HG03064 (cell line): Measurements from ENCODE around the gene HAUS7.
"Not testable (repeated sequence)": the region's sequence is repeated elsewhere in the genome, so short reads cannot be mapped to it uniquely, and the experiment has no call there.

Experiments
- ATAC-seq: cut with Tn5 transposase; IDR thresholded peaks from one replicate; pipeline ENCODE4 v1.9.1; 2021; ENCODE audit warnings: low read depth; ENCODE audit not compliant: unreplicated experiment

Gene HAUS7

GRCh38 chrX:153411255-153411987 lies 59.0 kb downstream of the HAUS7 start, which contains the start of gene ZFP92:
Gene ZFP92, plus strand, starts transcription at chrX:153411472. Its CDS starts 6,851 bp downstream, at chrX:153418323.
- ATAC-seq, result no peak

- ATAC-seq, result no peak
Measured at GRCh38 chrX:153410888-153411254, 59.5 kb downstream of the HAUS7 start.

GRCh38 chrX:153410373-153410772 lies 60.0 kb downstream of the HAUS7 start:
- ATAC-seq, result no peak

- ATAC-seq, result no peak
Measured at GRCh38 chrX:153409414-153410101, 60.8 kb downstream of the HAUS7 start.

GRCh38 chrX:153408871-153409351 lies 61.5 kb downstream of the HAUS7 start:
- ATAC-seq, result no peak

- ATAC-seq, result no peak
Measured at GRCh38 chrX:153408221-153408721, 62.1 kb downstream of the HAUS7 start.

- no peak for ATAC-seq
Measured at GRCh38 chrX:153407736-153408135, 62.6 kb downstream of the HAUS7 start.

GRCh38 chrX:153406903-153407302 lies 63.5 kb downstream of the HAUS7 start:
- no peak for ATAC-seq

- ATAC-seq, result no peak
Measured at GRCh38 chrX:153406011-153406410, 64.4 kb downstream of the HAUS7 start.

- no peak for ATAC-seq
Measured at GRCh38 chrX:153405426-153405825, 65.0 kb downstream of the HAUS7 start.

- ATAC-seq, result not testable (repeated sequence)
Measured at GRCh38 chrX:153404333-153404732, 66.0 kb downstream of the HAUS7 start.

GRCh38 chrX:153401133-153401764 lies 69.1 kb downstream of the HAUS7 start, which contains the start of gene PNMA6E:
Gene PNMA6E, minus strand, starts transcription at chrX:153401350. Its CDS starts 2,501 bp downstream, at chrX:153398849.
- ATAC-seq, result no peak

GRCh38 chrX:153400146-153401132 lies 69.9 kb downstream of the HAUS7 start:
- no peak for ATAC-seq

- no peak for ATAC-seq
Measured at GRCh38 chrX:153398275-153398960, 72.0 kb downstream of the HAUS7 start.
